HepG2 (cell line): Measurements from ENCODE around the gene TAF13. TPM values are rescaled to one million over a fixed set of nuclear protein-coding genes. Genes with fewer than 3 reads are reported as not detected.
A peak's percentile ranks its signal among the peaks of the same experiment; 100 is the strongest.

Source experiments
- FOXA3 ChIP-seq: IDR thresholded peaks from 2 replicates; pipeline ENCODE4 v1.6.1; 2016; ENCODE audit warnings: missing genetic modification reagents, missing compliant biosample characterization
- HNRNPK ChIP-seq: fragments of 200-400 bp; formaldehyde crosslinking; IDR thresholded peaks from 2 replicates; pipeline ENCODE4 v1.6.1; 2018; ENCODE audit warnings: low read length, low read depth, moderate library complexity, mild to moderate bottlenecking; ENCODE audit not compliant: poor library complexity, severe bottlenecking
- HOXA5 ChIP-seq: sonication (generic); formaldehyde crosslinking; IDR thresholded peaks from 2 replicates; pipeline ENCODE4 v1.4.0; 2020; ENCODE audit warnings: missing genetic modification reagents
- MTA1 ChIP-seq: sonication (generic); formaldehyde crosslinking; IDR thresholded peaks from 2 replicates; pipeline ENCODE4 v1.4.0; 2020; ENCODE audit warnings: missing genetic modification reagents, mild to moderate bottlenecking, borderline replicate concordance
- PHF20 ChIP-seq: sonication (generic); formaldehyde crosslinking; IDR thresholded peaks from 2 replicates; pipeline ENCODE4 v1.5.0; 2020; ENCODE audit warnings: mild to moderate bottlenecking, missing genetic modification reagents
- PITX1 ChIP-seq: sonication (generic); formaldehyde crosslinking; IDR thresholded peaks from 2 replicates; pipeline ENCODE4 v1.5.1; 2020; ENCODE audit warnings: mild to moderate bottlenecking, missing genetic modification reagents
- SMC3 ChIP-seq: IDR thresholded peaks from 2 replicates; pipeline ENCODE4 v1.6.1; 2011; ENCODE audit warnings: low read length, improper control_type of control experiment
- THYN1 ChIP-seq: sonication (generic); formaldehyde crosslinking; IDR thresholded peaks from 2 replicates; pipeline ENCODE4 v1.8.1; 2023; ENCODE audit warnings: low read depth, mild to moderate bottlenecking, moderate library complexity, missing genetic modification reagents, borderline replicate concordance
- YEATS4 ChIP-seq: sonication (generic); formaldehyde crosslinking; IDR thresholded peaks from 2 replicates; pipeline ENCODE4 v1.4.0; 2020; ENCODE audit warnings: missing genetic modification reagents, borderline replicate concordance
- ZNF234 ChIP-seq: sonication (generic); formaldehyde crosslinking; conservative IDR thresholded peaks from 2 replicates; pipeline ENCODE4 v1.5.1; 2020; ENCODE audit warnings: mild to moderate bottlenecking, missing genetic modification reagents
- ZNF556 ChIP-seq: sonication (generic); formaldehyde crosslinking; IDR thresholded peaks from 2 replicates; pipeline ENCODE4 v1.4.0; 2020; ENCODE audit warnings: mild to moderate bottlenecking, missing genetic modification reagents, borderline replicate concordance
- ZNF724P ChIP-seq: sonication (generic); formaldehyde crosslinking; IDR thresholded peaks from 2 replicates; pipeline ENCODE4 v1.8.0; 2022; ENCODE audit warnings: missing genetic modification reagents, borderline replicate concordance
- ZNF792 ChIP-seq: IDR thresholded peaks from 2 replicates; pipeline ENCODE4 v1.6.1; 2016
- polyA plus RNA-seq, 8 experiments: library from polyadenylated mRNA; depleted of rRNA in 3 of 8; stranded (reverse) in 7 of 8; unstranded in 1 of 8; fragments of >200 nt; fragmentation: Illumina TruSeq in 4 of 8; extraction: Trizol in 4 of 8; gene quantifications; 2 replicates each; pipeline versions ENCODE4 v1.2.1 to v1.2.3, GENCODE V29; 2011 to 2016; ENCODE audit warnings: low read depth in 4 of 8, missing spikeins in 1 of 8, mixed read lengths in 1 of 8; ENCODE audit not compliant: insufficient read depth in 1 of 8
- total RNA-seq, 5 experiments: library from RNA; depleted of rRNA; stranded (reverse); fragments of >200 nt; fragmentation: Illumina TruSeq; extraction: Trizol; gene quantifications; 2 replicates each; pipeline ENCODE4 v1.2.3, GENCODE V29; 2016; ENCODE audit warnings: low read depth in 1 of 5
- TF ChIP-seq, protein P1 (sequence below): IDR thresholded peaks from 2 replicates; pipeline ENCODE4 v1.6.1; 2016; ENCODE audit warnings: low read depth, control low read depth
- TF ChIP-seq, protein P2 (sequence below): sonication (generic); formaldehyde crosslinking; IDR thresholded peaks from 2 replicates; pipeline ENCODE4 v1.8.0; 2022; ENCODE audit warnings: mild to moderate bottlenecking, missing genetic modification reagents, borderline replicate concordance
- TF ChIP-seq, protein P3 (sequence below): sonication (generic); formaldehyde crosslinking; IDR thresholded peaks from one replicate; pipeline ENCODE4 v1.5.1; 2020; ENCODE audit warnings: mild to moderate bottlenecking, missing genetic modification reagents; ENCODE audit errors: not compliant biosample characterization

The TAF13 gene
- total and polyA plus RNA-seq, 2 of the 13 experiments (the other 11 are each of a cell fraction or from before 2014, with no cell fraction given): 11.5 to 36.3 TPM

GRCh38 chr1:109041621-109042468 lies 34.0 kb downstream of the TAF13 start, which contains the start of gene WDR47 (continued):
- TF ChIP-seq, protein P1, sequence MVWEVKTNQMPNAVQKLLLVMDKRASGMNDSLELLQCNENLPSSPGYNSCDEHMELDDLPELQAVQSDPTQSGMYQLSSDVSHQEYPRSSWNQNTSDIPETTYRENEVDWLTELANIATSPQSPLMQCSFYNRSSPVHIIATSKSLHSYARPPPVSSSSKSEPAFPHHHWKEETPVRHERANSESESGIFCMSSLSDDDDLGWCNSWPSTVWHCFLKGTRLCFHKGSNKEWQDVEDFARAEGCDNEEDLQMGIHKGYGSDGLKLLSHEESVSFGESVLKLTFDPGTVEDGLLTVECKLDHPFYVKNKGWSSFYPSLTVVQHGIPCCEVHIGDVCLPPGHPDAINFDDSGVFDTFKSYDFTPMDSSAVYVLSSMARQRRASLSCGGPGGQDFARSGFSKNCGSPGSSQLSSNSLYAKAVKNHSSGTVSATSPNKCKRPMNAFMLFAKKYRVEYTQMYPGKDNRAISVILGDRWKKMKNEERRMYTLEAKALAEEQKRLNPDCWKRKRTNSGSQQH (CRISPR knock-in tag): 0 out of 2 replicates have a peak, but pooled peaks have one; percentile 9
- TF ChIP-seq SMC3 (no peak), YEATS4 (no peak), ZNF234 (CRISPR knock-in tag) (no peak), ZNF724P (CRISPR knock-in tag) (0 out of 2 replicates have a peak, but pooled peaks have one; percentile 36), FOXA3 (CRISPR knock-in tag) (peak; percentile 26; the same call in 1 of the 2 replicates), HNRNPK (peak; percentile 38), PHF20 (CRISPR knock-in tag) (peak; percentile 73), THYN1 (CRISPR knock-in tag) (no peak), MTA1 (CRISPR knock-in tag) (peak; percentile 10; the same call in 1 of the 2 replicates), PITX1 (CRISPR knock-in tag) (0 out of 2 replicates have a peak, but pooled peaks have one; percentile 12), ZNF792 (CRISPR knock-in tag) (0 out of 2 replicates have a peak, but pooled peaks have one; percentile 29), ZNF556 (CRISPR knock-in tag) (no peak), HOXA5 (CRISPR knock-in tag) (no peak)
- TF ChIP-seq, protein P2, sequence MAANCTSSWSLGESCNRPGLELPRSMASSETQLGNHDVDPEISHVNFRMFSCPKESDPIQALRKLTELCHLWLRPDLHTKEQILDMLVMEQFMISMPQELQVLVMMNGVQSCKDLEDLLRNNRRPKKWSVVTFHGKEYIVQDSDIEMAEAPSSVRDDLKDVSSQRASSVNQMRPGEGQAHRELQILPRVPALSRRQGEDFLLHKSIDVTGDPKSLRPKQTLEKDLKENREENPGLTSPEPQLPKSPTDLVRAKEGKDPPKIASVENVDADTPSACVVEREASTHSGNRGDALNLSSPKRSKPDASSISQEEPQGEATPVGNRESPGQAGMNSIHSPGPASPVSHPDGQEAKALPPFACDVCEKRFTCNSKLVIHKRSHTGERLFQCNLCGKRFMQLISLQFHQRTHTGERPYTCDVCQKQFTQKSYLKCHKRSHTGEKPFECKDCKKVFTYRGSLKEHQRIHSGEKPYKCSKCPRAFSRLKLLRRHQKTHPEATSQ (CRISPR knock-in tag): no peak
- TF ChIP-seq, protein P3, sequence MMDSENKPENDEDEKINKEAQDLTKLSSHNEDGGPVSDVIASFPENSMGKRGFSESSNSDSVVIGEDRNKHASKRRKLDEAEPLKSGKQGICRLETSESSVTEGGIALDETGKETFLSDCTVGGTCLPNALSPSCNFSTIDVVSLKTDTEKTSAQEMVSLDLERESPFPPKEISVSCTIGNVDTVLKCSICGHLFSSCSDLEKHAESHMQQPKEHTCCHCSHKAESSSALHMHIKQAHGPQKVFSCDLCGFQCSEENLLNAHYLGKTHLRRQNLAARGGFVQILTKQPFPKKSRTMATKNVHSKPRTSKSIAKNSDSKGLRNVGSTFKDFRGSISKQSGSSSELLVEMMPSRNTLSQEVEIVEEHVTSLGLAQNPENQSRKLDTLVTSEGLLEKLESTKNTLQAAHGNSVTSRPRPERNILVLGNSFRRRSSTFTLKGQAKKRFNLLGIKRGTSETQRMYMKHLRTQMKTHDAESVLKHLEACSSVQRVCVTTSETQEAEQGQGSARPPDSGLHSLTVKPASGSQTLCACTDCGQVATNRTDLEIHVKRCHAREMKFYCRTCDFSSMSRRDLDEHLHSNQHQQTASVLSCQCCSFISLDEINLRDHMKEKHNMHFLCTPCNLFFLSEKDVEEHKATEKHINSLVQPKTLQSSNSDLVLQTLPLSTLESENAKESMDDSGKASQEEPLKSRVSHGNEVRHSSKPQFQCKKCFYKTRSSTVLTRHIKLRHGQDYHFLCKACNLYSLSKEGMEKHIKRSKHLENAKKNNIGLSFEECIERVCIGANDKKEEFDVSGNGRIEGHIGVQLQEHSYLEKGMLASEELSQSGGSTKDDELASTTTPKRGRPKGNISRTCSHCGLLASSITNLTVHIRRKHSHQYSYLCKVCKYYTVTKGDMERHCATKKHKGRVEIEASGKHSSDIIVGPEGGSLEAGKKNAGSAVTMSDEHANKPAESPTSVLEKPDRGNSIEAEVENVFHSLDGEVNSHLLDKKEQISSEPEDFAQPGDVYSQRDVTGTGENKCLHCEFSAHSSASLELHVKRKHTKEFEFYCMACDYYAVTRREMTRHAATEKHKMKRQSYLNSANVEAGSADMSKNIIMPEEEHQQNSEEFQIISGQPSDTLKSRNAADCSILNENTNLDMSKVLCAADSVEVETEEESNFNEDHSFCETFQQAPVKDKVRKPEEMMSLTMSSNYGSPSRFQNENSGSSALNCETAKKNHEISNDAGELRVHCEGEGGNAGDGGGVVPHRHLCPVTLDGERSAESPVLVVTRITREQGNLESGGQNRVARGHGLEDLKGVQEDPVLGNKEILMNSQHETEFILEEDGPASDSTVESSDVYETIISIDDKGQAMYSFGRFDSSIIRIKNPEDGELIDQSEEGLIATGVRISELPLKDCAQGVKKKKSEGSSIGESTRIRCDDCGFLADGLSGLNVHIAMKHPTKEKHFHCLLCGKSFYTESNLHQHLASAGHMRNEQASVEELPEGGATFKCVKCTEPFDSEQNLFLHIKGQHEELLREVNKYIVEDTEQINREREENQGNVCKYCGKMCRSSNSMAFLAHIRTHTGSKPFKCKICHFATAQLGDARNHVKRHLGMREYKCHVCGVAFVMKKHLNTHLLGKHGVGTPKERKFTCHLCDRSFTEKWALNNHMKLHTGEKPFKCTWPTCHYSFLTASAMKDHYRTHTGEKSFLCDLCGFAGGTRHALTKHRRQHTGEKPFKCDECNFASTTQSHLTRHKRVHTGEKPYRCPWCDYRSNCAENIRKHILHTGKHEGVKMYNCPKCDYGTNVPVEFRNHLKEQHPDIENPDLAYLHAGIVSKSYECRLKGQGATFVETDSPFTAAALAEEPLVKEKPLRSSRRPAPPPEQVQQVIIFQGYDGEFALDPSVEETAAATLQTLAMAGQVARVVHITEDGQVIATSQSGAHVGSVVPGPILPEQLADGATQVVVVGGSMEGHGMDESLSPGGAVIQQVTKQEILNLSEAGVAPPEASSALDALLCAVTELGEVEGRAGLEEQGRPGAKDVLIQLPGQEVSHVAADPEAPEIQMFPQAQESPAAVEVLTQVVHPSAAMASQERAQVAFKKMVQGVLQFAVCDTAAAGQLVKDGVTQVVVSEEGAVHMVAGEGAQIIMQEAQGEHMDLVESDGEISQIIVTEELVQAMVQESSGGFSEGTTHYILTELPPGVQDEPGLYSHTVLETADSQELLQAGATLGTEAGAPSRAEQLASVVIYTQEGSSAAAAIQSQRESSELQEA: no peak
